Ovary (tissue), 9 donors: Measurements from ENCODE around the gene SALL1. TPM values are rescaled to one million over a fixed set of nuclear protein-coding genes. Genes with fewer than 3 reads are reported as not detected.

Experiments used
- DNase-seq, 5 donors: peaks; one replicate each; pipeline ENCODE4 v3.0.0-alpha.2; 2019 to 2020
- H3K27ac ChIP-seq, 2 donors: fragments of 200-600 bp; one replicate each; pipeline versions ENCODE4 v1.5.1 to v1.8.0; 2019 to 2022
- H3K27me3 ChIP-seq: fragments of 200-600 bp; one replicate; pipeline ENCODE4 v1.8.0; 2022
- H3K36me3 ChIP-seq: fragments of 200-600 bp; sonication (generic); one replicate; pipeline ENCODE4 v1.5.1; 2019
- H3K4me1 ChIP-seq: one replicate; pipeline ENCODE4 v1.8.1; 2013; ENCODE audit warnings: mild to moderate bottlenecking, moderate library complexity; ENCODE audit not compliant: insufficient read depth
- H3K4me3 ChIP-seq: fragments of 200-600 bp; sonication (generic); one replicate; pipeline ENCODE4 v1.5.1; 2017
- H3K9me3 ChIP-seq, 2 donors: fragments of 200-600 bp in 1 of 2; sonication (generic) in 1 of 2; one replicate each; pipeline versions ENCODE4 v1.5.1 to v1.8.1; 2013 to 2019; ENCODE audit warnings: mild to moderate bottlenecking in 1 of 2, moderate library complexity in 1 of 2
- CTCF ChIP-seq, 3 donors: fragments of 450-650 bp in 2 of 3; fragments of 200-600 bp in 1 of 3; IDR thresholded peaks; one replicate each; pipeline versions ENCODE4 v1.5.1 to v1.8.0; 2016 to 2022; ENCODE audit warnings: antibody characterized with exemption in 3 of 3, mild to moderate bottlenecking in 1 of 3
- EP300 ChIP-seq: sonication (generic); formaldehyde crosslinking; IDR thresholded peaks from one replicate; pipeline ENCODE4 v1.6.1; 2017; ENCODE audit warnings: antibody characterized with exemption
- POLR2A ChIP-seq: fragments of 450-650 bp; IDR thresholded peaks from one replicate; pipeline ENCODE4 v1.6.1; 2017; ENCODE audit warnings: antibody characterized with exemption, mild to moderate bottlenecking, moderate library complexity
- WGBS, 3 donors: extraction: QIAGEN DNeasy Blood & Tissue Kit in 1 of 3; methylation state at CpG; one replicate each; pipeline versions ENCODE4 v1.1.5 to v1.1.7; 2013 to 2017; 5-methylcytosine and 5-hydroxymethylcytosine counted together
- intact Hi-C, 4 donors: fragments of 100-400 bp; cut with DNase I; formaldehyde crosslinking; loops; one replicate each; pipeline versions ENCODE4 v1.11.0 to v1.15.1; 2022 to 2023
- polyA plus RNA-seq, 2 donors: library from polyadenylated mRNA; stranded (reverse); fragments of 200-250 nt in 1 of 2; fragments of 350-450 nt in 1 of 2; fragmentation: Illumina TruSeq in 1 of 2; extraction: RNeasy Lipid Tissue Mini Kit (QIAGEN cat#74804) in 1 of 2; gene quantifications; one replicate each; pipeline ENCODE4 v1.2.3, GENCODE V29; 2013 to 2014
- total RNA-seq, 7 donors: library from RNA; depleted of rRNA in 2 of 7; stranded (reverse); fragments of >200 nt in 2 of 7; fragmentation: NEBNext Ultra II Directional in 3 of 7; extraction: Animal tissue kit (Norgen Biotek cat#: 25700) in 3 of 7; gene quantifications; one replicate each; pipeline versions ENCODE4 v1.1.0 to v1.2.4, GENCODE V29; 2016 to 2023
- donor health status: DM: no; HTN: no; CAD: no; lungs with moderate emphysema.
- donor health status: DM: no; HTN: no; CAD: no.
- donor health status: Bipolar disorder and iron deficiency.
- donor health status: DM: yes; HTN: yes; CAD: no.
- donor health status: DM: no; HTN: no; CAD: no.
- donor health status: DM: yes; HTN: yes; CAD: no.

SALL1 gene
- total and polyA plus RNA-seq, 9 donors = 1.7 to 20.7 (median 4.0) TPM

GRCh38 chr16:51093726-51094280 is 57.3 kb downstream of the SALL1 start:
- no peaks in the 10 kb centered on the region for H3K9me3 ChIP-seq
- DNase-seq = no peak
- H3K27me3 ChIP-seq = no peaks in the 10 kb centered on the region
- H3K36me3 ChIP-seq = no peaks in the 10 kb centered on the region
- intact Hi-C loops = no loop called here
- no peak for TF ChIP-seq EP300
- no peak for TF ChIP-seq CTCF (IDR thresholded peaks at IDR 0.05)
- no peak for TF ChIP-seq POLR2A
- no peaks in the 10 kb centered on the region for H3K4me1 ChIP-seq
- H3K4me3 ChIP-seq = no peak overlapping the region
- H3K27ac ChIP-seq = no peak overlapping the region
- 44 to 56% (median 53%) methylated on average over 5 of the region's 5 CpGs for whole genome bisulfite sequencing, 3 donors
